HUES64 (cell line): ENCODE measurements around the gene SLK.

Experiments
- H3K27ac ChIP-seq: 2 replicates; pipeline ENCODE4 v1.7.0; 2013; ENCODE audit warnings: low read depth, low read length, inconsistent platforms
- H3K27me3 ChIP-seq: 2 replicates; pipeline ENCODE4 v1.6.1; 2013; ENCODE audit warnings: mild to moderate bottlenecking, low read length; ENCODE audit not compliant: insufficient read depth
- H3K36me3 ChIP-seq: 2 replicates; pipeline ENCODE4 v1.6.1; 2013; ENCODE audit warnings: mild to moderate bottlenecking, low read length; ENCODE audit not compliant: insufficient read depth
- H3K4me1 ChIP-seq: 2 replicates; pipeline ENCODE4 v1.6.1; 2013; ENCODE audit warnings: mild to moderate bottlenecking, low read length, moderate library complexity; ENCODE audit not compliant: insufficient read depth
- H3K4me3 ChIP-seq: 2 replicates; pipeline ENCODE4 v1.5.1; 2013; ENCODE audit warnings: mild to moderate bottlenecking, low read length, moderate library complexity
- H3K9ac ChIP-seq: 2 replicates; pipeline ENCODE4 v1.6.1; 2013; ENCODE audit warnings: mild to moderate bottlenecking, low read depth, low read length
- H3K9me3 ChIP-seq: 2 replicates; pipeline ENCODE4 v1.6.1; 2013; ENCODE audit warnings: low read depth, low read length; ENCODE audit not compliant: insufficient read depth
- WGBS: fragments of 150-250, 120-280 bp; methylation state at CpG from one replicate; pipeline ENCODE4 v1.1.7; 2013; ENCODE audit warnings: missing lambda C conversion rate; 5-methylcytosine and 5-hydroxymethylcytosine counted together

Gene SLK

DNA sequence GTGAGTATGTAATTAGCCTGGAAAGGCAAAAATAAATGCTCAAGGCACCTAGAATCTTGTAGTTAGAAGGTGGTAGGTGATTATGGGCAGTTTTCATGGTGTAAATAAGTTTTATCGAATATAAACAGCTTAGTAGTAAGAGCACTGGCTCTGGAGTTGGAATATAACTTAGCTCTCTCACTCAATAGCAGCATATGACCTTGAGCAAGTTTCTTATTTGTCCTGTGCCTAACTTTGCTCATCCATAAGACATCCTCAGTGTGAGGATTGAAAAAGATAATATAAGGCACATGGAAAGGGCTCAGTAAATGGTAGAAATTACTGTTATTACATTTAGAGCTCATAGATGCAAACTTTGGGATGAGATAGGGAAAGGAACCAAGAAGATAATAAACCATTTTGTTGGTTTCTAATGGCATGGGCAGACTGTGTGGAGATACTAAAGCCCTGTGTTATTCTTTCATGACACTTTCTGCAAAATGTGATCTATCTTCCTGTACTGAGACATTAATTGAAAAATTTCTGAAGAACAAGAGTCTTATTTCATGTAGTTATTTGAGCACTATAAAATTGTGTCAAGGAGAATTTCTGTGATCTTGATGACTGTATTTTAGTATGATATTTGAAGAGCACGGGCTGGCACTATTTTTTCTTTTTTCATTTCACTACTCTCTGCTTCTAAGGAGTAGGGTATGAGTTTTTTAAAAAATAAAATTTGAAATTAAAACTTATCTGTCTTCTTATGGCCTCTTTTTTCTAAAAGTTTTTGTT lies 3.1 kb downstream of the SLK start:
- Histone ChIP-seq H3K4me3 (0 out of 2 replicates have a peak overlapping the region, but pooled peaks have one; percentile 28), H3K27ac (no peak overlapping the region), H3K27me3 (peaks cover 14% of the 10 kb centered on the region), H3K4me1 (peaks cover 20% of the 10 kb centered on the region), H3K9ac (no peak overlapping the region), H3K36me3 (no peaks in the 10 kb centered on the region), H3K9me3 (no peaks in the 10 kb centered on the region)
- WGBS, result 82% methylated on average over 2 of the region's 2 CpGs

DNA sequence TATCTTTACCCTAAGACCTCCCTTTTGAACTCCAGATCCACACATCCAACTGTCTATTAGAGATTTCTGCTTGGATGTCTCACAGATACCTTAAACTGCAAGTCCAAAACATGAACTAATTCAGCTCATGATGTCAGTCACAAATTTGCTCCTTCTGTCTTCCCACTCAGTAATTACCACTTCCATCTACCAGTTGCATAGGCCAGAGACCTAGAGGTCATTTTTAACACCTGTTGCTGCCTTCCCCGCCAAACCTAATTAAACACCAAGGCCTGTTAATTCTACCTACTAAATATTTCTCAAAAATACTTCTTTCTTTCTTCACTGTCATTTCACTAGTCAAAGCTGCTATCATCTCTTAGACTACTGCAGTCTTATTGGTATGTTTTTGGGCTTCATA lies 8.2 kb downstream of the SLK start:
- Histone ChIP-seq H3K9ac (no peak overlapping the region), H3K4me3 (no peak overlapping the region), H3K4me1 (0 out of 2 replicates have a peak, but pooled peaks cover under 1% of the 10 kb centered on the region), H3K36me3 (no peaks in the 10 kb centered on the region), H3K27ac (no peak overlapping the region), H3K27me3 (no peaks in the 10 kb centered on the region), H3K9me3 (no peaks in the 10 kb centered on the region)
- WGBS, result 91% methylated on average over 1 of the region's 1 CpG

DNA sequence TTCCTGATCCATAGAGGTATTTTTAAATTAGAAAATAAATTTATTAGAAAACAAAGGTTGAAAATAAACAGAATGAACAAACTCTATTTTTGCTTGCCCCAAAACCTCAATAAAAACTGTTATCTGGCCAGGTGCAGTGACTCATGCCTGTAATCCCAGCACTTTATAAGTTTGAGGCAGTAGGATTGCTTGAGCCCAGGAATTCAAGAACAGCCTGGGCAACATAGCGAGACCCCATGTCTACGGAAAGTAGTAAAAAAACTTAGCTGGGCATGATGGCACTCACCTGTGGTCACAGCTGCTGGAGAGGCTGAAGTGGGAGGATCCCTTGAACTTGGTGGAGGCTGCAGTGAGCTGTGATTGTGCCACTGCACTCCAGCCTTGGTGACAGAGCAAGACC lies 10.3 kb downstream of the SLK start:
- Histone ChIP-seq H3K27me3 (no peaks in the 10 kb centered on the region), H3K4me3 (no peak overlapping the region), H3K36me3 (no peaks in the 10 kb centered on the region), H3K9me3 (no peaks in the 10 kb centered on the region), H3K4me1 (no peaks in the 10 kb centered on the region), H3K27ac (no peak overlapping the region), H3K9ac (no peak overlapping the region)
- WGBS, result 97% methylated on average over 2 of the region's 2 CpGs

DNA sequence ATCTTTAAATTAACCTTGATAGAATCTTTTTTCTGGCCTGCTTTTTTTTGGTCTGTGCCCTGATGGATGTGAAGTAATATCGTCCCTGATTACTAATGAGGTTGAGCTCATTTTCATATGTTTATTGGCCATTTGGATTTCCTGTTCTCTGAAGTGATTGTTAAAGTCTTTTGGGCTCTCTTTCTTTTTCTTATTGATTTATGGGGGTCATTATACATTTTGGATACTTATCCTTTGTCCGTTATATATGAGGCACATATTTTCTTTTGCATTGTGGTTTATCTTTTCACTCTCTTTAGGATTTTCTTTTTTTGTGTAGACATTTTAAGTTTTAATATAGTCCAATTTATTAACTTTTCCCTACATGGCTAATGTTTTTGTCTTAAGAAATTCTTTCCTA lies 12.6 kb downstream of the SLK start:
- Histone ChIP-seq H3K4me1 (peaks cover 6% of the 10 kb centered on the region; the same call in 1 of the 2 replicates), H3K9me3 (no peaks in the 10 kb centered on the region), H3K36me3 (no peaks in the 10 kb centered on the region), H3K9ac (no peak overlapping the region), H3K4me3 (no peak overlapping the region), H3K27ac (no peak overlapping the region), H3K27me3 (no peaks in the 10 kb centered on the region)
- 96% methylated on average over 1 of the region's 2 CpGs for WGBS

DNA sequence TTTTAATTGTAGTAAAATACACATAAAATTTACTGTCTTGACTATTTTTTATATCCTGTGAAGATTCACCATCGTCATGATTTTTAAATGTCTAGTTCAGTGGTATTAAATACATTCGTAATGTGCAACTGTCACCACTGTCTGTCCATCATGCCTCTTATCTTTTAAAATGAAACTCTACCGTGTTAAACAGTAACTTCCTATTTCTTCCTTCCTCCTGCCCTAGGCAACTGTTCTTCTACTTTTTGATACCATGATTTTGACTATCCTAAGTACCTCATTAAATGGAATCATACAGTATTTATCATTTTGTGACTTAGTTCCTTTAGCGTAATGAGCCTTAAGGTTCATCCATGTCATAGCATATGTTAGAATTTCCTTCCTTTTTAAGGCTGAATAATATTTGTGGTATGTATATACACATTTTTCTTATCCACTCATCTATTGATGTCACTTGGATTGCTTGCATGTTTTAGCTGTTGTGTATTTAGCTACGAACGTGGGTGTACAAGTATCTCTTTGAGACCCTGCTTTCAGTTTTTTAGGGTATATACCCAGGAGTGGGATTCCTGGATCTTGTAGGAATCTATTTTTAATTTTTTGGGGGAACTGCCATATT lies 13.5 kb downstream of the SLK start:
- H3K9ac ChIP-seq, result no peak overlapping the region
- H3K27ac ChIP-seq, result no peak overlapping the region
- no peaks in the 10 kb centered on the region for H3K9me3 ChIP-seq
- H3K4me3 ChIP-seq, result no peak overlapping the region
- H3K4me1 ChIP-seq, result peaks cover 6% of the 10 kb centered on the region; the same call in 1 of the 2 replicates
- no peaks in the 10 kb centered on the region for H3K27me3 ChIP-seq
- 95% methylated on average over 5 of the region's 6 CpGs for WGBS
- no peaks in the 10 kb centered on the region for H3K36me3 ChIP-seq

DNA sequence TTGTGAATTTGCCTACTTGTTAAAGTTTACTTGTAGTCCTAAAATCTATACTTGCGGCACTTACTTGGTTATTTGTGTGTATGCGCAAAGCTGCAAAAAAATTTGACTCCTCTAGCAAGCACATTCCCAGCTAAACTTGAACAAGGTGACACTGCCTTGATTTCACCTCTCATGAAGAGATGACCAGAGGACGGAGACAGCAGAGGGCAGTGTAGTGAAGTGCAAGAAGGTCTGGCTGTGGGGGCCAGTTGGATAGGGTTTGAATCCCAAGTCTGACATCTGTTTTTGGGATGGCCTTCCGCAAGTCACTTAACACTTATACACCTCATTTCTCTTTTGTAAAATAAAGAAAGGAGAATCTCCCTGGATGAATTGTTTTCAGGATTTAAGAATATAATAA lies 15.7 kb downstream of the SLK start:
- no peaks in the 10 kb centered on the region for H3K36me3 ChIP-seq
- peaks cover 6% of the 10 kb centered on the region; the same call in 1 of the 2 replicates for H3K4me1 ChIP-seq
- H3K4me3 ChIP-seq, result no peak overlapping the region
- 78% methylated on average over 3 of the region's 4 CpGs for WGBS
- no peak overlapping the region for H3K9ac ChIP-seq
- no peak overlapping the region for H3K27ac ChIP-seq
- no peaks in the 10 kb centered on the region for H3K27me3 ChIP-seq
- H3K9me3 ChIP-seq, result no peaks in the 10 kb centered on the region

DNA sequence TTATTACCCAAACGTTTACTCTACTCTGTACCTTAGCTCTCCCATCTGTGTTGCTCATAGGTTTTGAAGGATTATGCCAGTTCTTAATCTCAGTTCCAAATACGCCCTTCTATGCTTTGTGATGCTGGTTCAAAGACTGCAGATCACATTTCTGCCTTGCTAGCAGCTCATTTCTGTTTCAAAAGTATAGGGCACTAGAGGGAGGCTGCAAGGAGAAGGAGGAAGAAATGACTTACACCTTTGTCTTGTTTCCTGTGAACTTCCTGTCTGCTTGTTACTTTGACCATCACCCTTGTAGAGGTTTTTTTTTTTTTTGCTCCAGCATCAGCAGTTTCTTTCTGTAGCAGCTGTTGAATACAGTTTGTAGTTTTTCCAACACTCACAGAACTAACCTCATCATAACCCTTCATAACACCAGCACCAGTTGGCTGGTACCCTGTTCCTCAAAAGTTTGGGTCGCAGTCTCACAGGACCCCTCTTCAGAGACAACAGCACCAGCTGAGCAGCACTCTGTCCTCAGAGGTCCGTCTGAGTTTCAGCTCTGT lies 16.5 kb downstream of the SLK start:
- Histone ChIP-seq H3K4me1 (peaks cover 6% of the 10 kb centered on the region; the same call in 1 of the 2 replicates), H3K27me3 (no peaks in the 10 kb centered on the region), H3K9me3 (no peaks in the 10 kb centered on the region), H3K27ac (no peak overlapping the region), H3K36me3 (no peaks in the 10 kb centered on the region), H3K9ac (no peak overlapping the region), H3K4me3 (no peak overlapping the region)
- WGBS, result 82% methylated on average over 4 of the region's 4 CpGs

DNA sequence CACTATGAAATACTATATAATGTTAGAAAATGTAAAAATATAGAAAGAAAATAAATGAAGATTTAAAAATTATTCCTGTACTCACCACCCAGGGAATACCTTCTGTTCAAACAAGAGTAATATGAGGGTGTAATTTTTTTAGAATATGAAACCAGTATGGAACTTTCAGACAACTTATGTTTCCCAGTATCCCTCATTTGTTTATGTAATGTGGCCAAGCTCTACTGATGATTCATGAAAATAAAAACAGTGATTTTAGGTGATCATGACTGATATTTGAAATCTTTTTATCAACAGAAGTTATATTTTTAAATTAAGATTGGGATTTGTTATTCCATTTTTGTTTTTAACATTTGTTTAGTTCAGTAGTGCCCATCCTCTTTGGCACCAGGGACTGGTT lies 18.8 kb downstream of the SLK start:
- Histone ChIP-seq H3K36me3 (no peaks in the 10 kb centered on the region), H3K27me3 (no peaks in the 10 kb centered on the region), H3K9me3 (no peaks in the 10 kb centered on the region), H3K27ac (no peak overlapping the region), H3K4me3 (no peak overlapping the region), H3K9ac (no peak overlapping the region), H3K4me1 (peaks cover 6% of the 10 kb centered on the region; the same call in 1 of the 2 replicates)

DNA sequence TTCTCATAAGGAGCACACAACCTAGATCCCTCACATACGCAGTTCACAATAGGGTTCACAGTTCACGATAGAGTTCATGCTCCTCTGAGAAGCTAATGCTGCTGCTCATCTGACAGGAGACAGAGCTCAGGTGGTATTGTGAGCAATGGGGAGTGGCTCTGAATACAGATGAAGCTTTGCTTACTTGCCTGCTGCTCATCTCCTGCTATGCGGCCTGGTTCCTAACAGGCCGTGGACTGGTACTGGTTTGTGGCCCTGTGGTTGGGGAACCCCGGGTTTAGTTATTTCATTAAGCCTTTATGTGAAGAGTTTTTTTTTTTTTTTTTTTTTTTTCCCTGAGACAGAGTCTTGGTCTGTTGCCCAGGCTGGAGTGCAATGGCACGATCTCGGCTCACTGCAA lies 19.4 kb downstream of the SLK start:
- H3K4me3 ChIP-seq, result no peak overlapping the region
- 96% methylated on average over 7 of the region's 7 CpGs for WGBS
- H3K9me3 ChIP-seq, result no peaks in the 10 kb centered on the region
- H3K9ac ChIP-seq, result no peak overlapping the region
- no peaks in the 10 kb centered on the region for H3K27me3 ChIP-seq
- H3K4me1 ChIP-seq, result peaks cover 6% of the 10 kb centered on the region; the same call in 1 of the 2 replicates
- no peaks in the 10 kb centered on the region for H3K36me3 ChIP-seq
- H3K27ac ChIP-seq, result no peak overlapping the region

DNA sequence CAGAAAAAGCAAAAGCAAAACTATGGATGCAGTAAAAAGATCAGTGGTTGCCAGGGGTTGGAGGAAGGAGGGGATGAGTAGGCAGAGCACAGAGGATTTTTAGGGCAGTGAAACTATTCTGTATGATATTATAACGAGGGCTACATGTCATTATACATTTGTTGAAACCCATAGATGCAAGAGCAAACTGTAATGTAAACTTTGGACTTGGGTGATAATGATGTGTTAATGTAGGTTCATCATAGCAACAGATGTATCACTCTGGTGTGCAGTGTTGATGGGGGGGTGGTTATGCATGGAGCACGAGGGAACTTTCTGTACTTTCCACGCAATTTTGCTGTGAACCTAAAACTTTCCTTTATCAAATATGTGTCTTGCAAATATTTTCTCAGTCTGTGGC lies 23.2 kb downstream of the SLK start:
- Histone ChIP-seq H3K9me3 (no peaks in the 10 kb centered on the region), H3K4me1 (no peaks in the 10 kb centered on the region), H3K4me3 (no peak overlapping the region), H3K36me3 (peaks cover 6% of the 10 kb centered on the region; the same call in 1 of the 2 replicates), H3K9ac (no peak overlapping the region), H3K27ac (no peak overlapping the region), H3K27me3 (no peaks in the 10 kb centered on the region)
- 89% methylated on average over 3 of the region's 3 CpGs for WGBS

DNA sequence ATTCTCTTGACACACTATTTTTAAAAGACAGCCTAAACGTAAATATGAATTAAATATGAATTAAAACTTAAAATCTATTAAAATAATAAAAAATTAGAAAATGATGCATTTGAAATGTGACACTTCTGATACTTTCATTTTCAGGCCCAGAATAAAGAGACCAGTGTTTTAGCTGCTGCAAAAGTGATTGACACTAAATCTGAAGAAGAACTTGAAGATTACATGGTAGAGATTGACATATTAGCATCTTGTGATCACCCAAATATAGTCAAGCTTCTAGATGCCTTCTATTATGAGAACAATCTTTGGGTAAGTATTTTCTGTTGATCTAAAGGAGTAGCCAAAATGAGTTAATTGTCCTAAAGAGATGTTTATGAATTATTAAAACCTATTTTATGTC lies 23.6 kb downstream of the SLK start:
- Histone ChIP-seq H3K9ac (no peak overlapping the region), H3K4me3 (no peak overlapping the region), H3K9me3 (no peaks in the 10 kb centered on the region), H3K27me3 (no peaks in the 10 kb centered on the region), H3K36me3 (peaks cover 6% of the 10 kb centered on the region; the same call in 1 of the 2 replicates), H3K4me1 (no peaks in the 10 kb centered on the region), H3K27ac (no peak overlapping the region)
- whole genome bisulfite sequencing, result no CpG with 5 or more reads among the region's 1 CpG
